ENCODE results near the gene SH3PXD2A. TPM values are rescaled to one million over a fixed set of nuclear protein-coding genes. Genes with fewer than 3 reads are reported as not detected.

The SH3PXD2A gene
- total RNA-seq, 1 experiment from 2014 or later = 13.2 TPM

DNA sequence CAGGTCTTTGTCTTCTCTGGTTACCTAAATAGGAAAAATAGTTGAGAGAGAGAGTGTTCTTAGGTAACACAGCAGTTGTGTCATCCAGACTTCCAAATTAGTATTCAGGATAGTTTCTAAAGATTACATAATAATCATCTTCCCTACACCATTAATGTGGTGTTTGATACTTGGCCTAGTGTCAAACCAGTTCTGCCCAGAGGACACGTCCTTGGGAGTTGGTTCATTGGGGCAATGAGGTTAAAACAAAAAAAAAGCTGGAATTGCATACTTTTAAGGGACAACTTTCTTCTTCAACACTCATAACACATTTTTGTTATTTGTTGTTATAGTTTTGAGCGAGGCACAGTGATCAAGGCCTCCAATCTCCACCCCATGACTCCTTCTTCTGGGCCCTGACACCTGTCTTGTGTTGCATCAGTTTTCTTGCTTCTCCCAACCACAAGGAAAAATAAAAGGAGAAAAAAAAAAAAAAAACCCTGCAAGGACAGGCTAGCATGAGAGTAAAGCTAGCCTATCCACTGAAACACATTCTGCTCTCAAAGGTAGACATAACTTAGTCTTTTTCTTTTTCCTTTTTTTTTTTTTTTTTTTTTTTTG is 33.8 kb upstream of the SH3PXD2A start:
- CTCF ChIA-PET = interaction anchor here (0.6 to 4.5 kb wide), 14 partner anchors 8 to 141 kb away, joined by 3 to 46 read pairs (median 4); partner anchors contain the start of gene SLK
- intact Hi-C loops (cut with micrococcal nuclease) = loop anchor here (2.0 to 10.0 kb wide), 3 partner anchors 128 to 446 kb away; partner anchors contain the start of gene ITPRIP
- H3K4me3 Mint-ChIP-seq (ENCODE audit: unreplicated experiment) = peak overlapping the region; percentile 1
- peaks cover 31% of the 10 kb centered on the region for H3K4me1 Mint-ChIP-seq (ENCODE audit: insufficient read depth, unreplicated experiment)
- H3K27me3 Mint-ChIP-seq (ENCODE audit: insufficient read depth, unreplicated experiment) = no peaks in the 10 kb centered on the region
- TF ChIP-seq, protein P1, sequence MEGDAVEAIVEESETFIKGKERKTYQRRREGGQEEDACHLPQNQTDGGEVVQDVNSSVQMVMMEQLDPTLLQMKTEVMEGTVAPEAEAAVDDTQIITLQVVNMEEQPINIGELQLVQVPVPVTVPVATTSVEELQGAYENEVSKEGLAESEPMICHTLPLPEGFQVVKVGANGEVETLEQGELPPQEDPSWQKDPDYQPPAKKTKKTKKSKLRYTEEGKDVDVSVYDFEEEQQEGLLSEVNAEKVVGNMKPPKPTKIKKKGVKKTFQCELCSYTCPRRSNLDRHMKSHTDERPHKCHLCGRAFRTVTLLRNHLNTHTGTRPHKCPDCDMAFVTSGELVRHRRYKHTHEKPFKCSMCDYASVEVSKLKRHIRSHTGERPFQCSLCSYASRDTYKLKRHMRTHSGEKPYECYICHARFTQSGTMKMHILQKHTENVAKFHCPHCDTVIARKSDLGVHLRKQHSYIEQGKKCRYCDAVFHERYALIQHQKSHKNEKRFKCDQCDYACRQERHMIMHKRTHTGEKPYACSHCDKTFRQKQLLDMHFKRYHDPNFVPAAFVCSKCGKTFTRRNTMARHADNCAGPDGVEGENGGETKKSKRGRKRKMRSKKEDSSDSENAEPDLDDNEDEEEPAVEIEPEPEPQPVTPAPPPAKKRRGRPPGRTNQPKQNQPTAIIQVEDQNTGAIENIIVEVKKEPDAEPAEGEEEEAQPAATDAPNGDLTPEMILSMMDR (IDR thresholded peaks at IDR 0.05; ENCODE audit: unreplicated experiment) = no peak
- peak; percentile 60 for DNase-seq (ENCODE audit: unreplicated experiment)
- no TSS peak for BruUV-seq (replicated peaks)
- POLR2A ChIA-PET = interaction anchor here (0.7 to 13.6 kb wide), 21 partner anchors 11 to 233 kb away, joined by 3 to 315 read pairs (median 6); partner anchors contain the start of genes COL17A1, SFR1, SLK and STN1
- H3K36me3 Mint-ChIP-seq (ENCODE audit: insufficient read depth, unreplicated experiment) = peaks cover 69% of the 10 kb centered on the region
- peak overlapping the region; percentile 73 for H3K27ac Mint-ChIP-seq (ENCODE audit: low read depth, unreplicated experiment)
- H3K9me3 Mint-ChIP-seq (ENCODE audit: unreplicated experiment) = no peaks in the 10 kb centered on the region

DNA sequence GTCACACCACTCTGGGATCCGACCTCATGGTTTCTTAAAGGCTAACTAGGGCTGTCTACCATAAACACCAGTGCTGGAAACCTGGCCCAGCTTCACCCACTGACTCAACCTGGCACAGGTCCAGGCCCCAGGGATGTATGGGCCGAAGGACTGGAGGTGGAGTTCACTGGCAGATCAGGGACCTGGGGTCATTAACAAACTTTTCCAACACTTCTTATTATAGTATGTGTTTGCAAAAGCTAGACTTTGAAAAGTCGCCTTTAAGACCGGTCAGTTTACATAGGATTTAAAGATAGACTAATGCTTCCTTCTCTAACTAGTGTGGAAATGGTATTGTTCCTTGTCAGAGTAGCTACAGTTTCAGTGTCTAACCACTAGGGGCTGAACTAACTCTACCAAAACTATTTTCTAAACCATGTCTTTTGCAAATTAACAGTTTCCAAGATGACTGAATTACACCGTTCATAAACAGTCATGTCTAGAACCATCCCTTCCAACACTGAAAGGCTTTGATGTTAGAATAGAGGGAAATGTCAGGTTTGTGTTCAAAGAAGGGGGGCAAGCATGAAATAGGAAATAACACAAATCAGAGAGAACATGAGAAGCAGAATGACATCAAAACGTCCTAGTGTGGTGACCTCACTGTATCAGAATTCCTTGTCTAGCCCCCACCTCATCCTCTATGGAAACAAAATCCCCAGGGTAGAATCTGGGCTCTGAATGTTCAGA is 32.9 kb upstream of the SH3PXD2A start:
- H3K9me3 Mint-ChIP-seq (ENCODE audit: unreplicated experiment) = no peaks in the 10 kb centered on the region
- TSS peak; percentile 41 for BruUV-seq (replicated peaks)
- peak overlapping the region; percentile 1 for H3K4me3 Mint-ChIP-seq (ENCODE audit: unreplicated experiment)
- H3K4me1 Mint-ChIP-seq (ENCODE audit: insufficient read depth, unreplicated experiment) = peaks cover 23% of the 10 kb centered on the region
- no peaks in the 10 kb centered on the region for H3K27me3 Mint-ChIP-seq (ENCODE audit: insufficient read depth, unreplicated experiment)
- intact Hi-C loops (cut with micrococcal nuclease) = loop anchor here (1.0 to 10.0 kb wide), 8 partner anchors 30 to 447 kb away; partner anchors contain the start of genes ITPRIP and STN1
- TF ChIP-seq, protein P1 (IDR thresholded peaks at IDR 0.05; ENCODE audit: unreplicated experiment) = peak; percentile 80
- POLR2A ChIA-PET = interaction anchor here (0.6 to 13.6 kb wide), 33 partner anchors 9 to 388 kb away, joined by 3 to 315 read pairs (median 4); partner anchors contain the start of genes SFR1, SLK and STN1
- CTCF ChIA-PET = interaction anchor here (0.5 to 8.6 kb wide), 43 partner anchors 11 to 238 kb away, joined by 3 to 203 read pairs (median 4); partner anchors contain the start of gene SFR1
- H3K27ac Mint-ChIP-seq (ENCODE audit: low read depth, unreplicated experiment) = peak overlapping the region; percentile 73
- DNase-seq (ENCODE audit: unreplicated experiment) = peak; percentile 95
- H3K36me3 Mint-ChIP-seq (ENCODE audit: insufficient read depth, unreplicated experiment) = peaks cover 71% of the 10 kb centered on the region

DNA sequence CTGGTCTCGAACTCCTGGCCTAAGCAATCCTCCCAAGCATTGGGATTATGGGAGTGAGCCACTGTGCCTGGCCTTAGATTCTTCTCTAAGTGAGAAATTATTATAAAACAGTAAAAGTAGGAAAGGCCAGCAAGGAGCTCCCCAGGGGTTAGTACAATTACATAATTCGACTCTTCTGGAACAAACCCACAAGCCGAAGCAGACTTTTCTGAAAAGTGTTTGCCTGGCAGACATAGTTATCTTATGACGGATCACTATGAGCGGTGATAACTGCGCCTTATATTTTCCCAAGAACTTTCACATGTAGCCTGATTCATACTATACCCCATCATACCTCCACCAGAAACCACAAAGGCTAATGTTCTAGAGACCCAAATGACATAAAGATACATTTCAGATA is 30.2 kb upstream of the SH3PXD2A start:
- no TSS peak for BruUV-seq (replicated peaks)
- H3K9me3 Mint-ChIP-seq (ENCODE audit: unreplicated experiment) = no peaks in the 10 kb centered on the region
- POLR2A ChIA-PET = interaction anchor here (0.6 to 13.6 kb wide), 17 partner anchors 9 to 232 kb away, joined by 3 to 315 read pairs (median 4); partner anchors contain the start of gene SLK
- H3K4me3 Mint-ChIP-seq (ENCODE audit: unreplicated experiment) = no peak overlapping the region
- TF ChIP-seq, protein P1 (IDR thresholded peaks at IDR 0.05; ENCODE audit: unreplicated experiment) = no peak
- intact Hi-C loops (cut with micrococcal nuclease) = loop anchor here (2.0 to 10.0 kb wide), 2 partner anchors 287 to 449 kb away; partner anchors contain the start of gene ITPRIP
- peaks cover 41% of the 10 kb centered on the region for H3K4me1 Mint-ChIP-seq (ENCODE audit: insufficient read depth, unreplicated experiment)
- no peak for DNase-seq (ENCODE audit: unreplicated experiment)
- H3K27me3 Mint-ChIP-seq (ENCODE audit: insufficient read depth, unreplicated experiment) = no peaks in the 10 kb centered on the region
- CTCF ChIA-PET = interaction anchor here (0.7 to 8.6 kb wide), 33 partner anchors 8 to 951 kb away, joined by 3 to 203 read pairs (median 4); no protein-coding TSS in a partner anchor
- peaks cover 72% of the 10 kb centered on the region for H3K36me3 Mint-ChIP-seq (ENCODE audit: insufficient read depth, unreplicated experiment)
- H3K27ac Mint-ChIP-seq (ENCODE audit: low read depth, unreplicated experiment) = no peak overlapping the region

Measured in MCF 10A (cell line).